Skeletal muscle tissue (tissue), 4 donors: Measurements from ENCODE around the gene HOXC4. TPM values are rescaled to one million over a fixed set of nuclear protein-coding genes. Genes with fewer than 3 reads are reported as not detected.

ENCODE experiments used
- H3K27ac ChIP-seq: one replicate; pipeline ENCODE4 v1.7.0; 2013; ENCODE audit warnings: mild to moderate bottlenecking, low read depth, low read length, inconsistent platforms
- H3K27me3 ChIP-seq, 3 donors: one replicate each; pipeline ENCODE4 v1.7.0; 2013; ENCODE audit warnings: low read length in 3 of 3; ENCODE audit not compliant: control insufficient read depth in 3 of 3, insufficient read depth in 3 of 3
- H3K36me3 ChIP-seq, 3 donors: one replicate each; pipeline ENCODE4 v1.7.0; 2013; ENCODE audit warnings: low read length in 3 of 3; ENCODE audit not compliant: control insufficient read depth in 3 of 3, insufficient read depth in 3 of 3
- H3K4me1 ChIP-seq, 3 donors: one replicate each; pipeline ENCODE4 v1.7.0; 2013; ENCODE audit warnings: low read length in 3 of 3, mild to moderate bottlenecking in 3 of 3; ENCODE audit not compliant: control insufficient read depth in 3 of 3, insufficient read depth in 3 of 3
- H3K4me3 ChIP-seq, 3 donors: one replicate each; pipeline ENCODE4 v1.7.0; 2013; ENCODE audit warnings: low read length in 3 of 3
- H3K9ac ChIP-seq, 3 donors: one replicate each; pipeline ENCODE4 v1.7.0; 2013; ENCODE audit warnings: low read length in 3 of 3, mild to moderate bottlenecking in 3 of 3, moderate library complexity in 2 of 3, low read depth in 1 of 3
- H3K9me3 ChIP-seq, 3 donors: one replicate each; pipeline ENCODE4 v1.7.0; 2013; ENCODE audit warnings: low read length in 3 of 3; ENCODE audit not compliant: control insufficient read depth in 3 of 3
- total RNA-seq: library from RNA; depleted of rRNA; stranded (reverse); fragments of >200 nt; gene quantifications from one replicate; pipeline ENCODE4 v1.2.3, GENCODE V29; 2014
- donor health status: Osteomylitis.

The HOXC4 gene
- total RNA-seq, 1 donor from 2014 or later, result 1.0 TPM

DNA sequence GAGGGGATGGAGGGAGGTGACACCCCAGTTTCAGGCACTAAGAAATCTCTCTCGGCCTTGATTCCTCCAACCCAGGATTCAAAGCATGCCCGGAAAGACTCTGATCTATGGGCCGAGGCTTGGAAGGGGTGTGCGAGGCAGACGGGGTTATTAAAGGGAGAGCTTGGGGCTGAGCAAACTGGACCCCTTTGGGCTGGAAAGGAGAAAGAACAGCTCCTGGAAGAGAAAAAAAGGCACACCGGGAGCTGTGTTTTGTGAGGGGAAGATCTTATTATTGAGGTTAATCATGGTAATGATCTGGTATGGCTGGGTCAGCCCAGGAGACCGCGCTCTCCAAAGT, 5.7 kb upstream of the HOXC4 start:
- no peak overlapping the region for H3K9ac ChIP-seq
- no peaks in the 10 kb centered on the region for H3K9me3 ChIP-seq
- H3K4me3 ChIP-seq, result no peak overlapping the region
- H3K27ac ChIP-seq, result no peak overlapping the region
- peaks cover 0 to 3% (median 3%) of the 10 kb centered on the region in 3 donors for H3K27me3 ChIP-seq
- peaks cover 15 to 26% (median 19%) of the 10 kb centered on the region in 3 donors for H3K4me1 ChIP-seq
- H3K36me3 ChIP-seq, result no peaks in the 10 kb centered on the region

DNA sequence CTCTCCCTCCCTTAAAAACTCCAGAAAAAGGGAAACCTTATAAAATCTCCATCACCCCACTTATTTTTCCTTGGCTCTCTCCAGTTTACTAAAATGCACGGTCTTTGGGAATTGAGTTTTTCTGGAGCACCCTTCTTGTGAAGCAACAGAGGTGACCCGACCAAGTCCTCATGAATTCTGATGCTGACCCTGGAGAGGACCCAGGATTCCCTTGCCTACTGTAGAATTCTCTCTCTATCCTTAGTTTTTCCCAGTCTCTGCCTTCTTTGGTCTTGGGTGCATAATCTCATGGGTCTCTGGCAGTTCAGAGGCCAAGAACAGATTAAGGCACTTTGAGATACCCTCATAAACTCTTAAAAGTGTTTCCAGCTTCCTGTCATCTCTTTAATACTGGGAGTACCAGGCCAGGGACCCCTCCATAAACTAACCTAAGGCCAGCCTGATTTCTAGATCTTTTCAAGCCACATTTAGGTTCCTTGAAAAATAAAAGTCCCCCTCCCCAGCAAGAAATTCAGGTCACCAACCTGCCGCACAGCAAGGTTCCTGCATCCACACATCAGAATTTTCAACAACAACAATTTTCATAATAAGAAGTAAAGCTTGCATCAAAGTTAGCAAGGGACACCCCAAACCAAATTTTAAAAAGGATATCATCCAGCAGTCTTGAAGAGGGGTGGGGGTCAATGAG, 5.1 kb upstream of the HOXC4 start:
- Histone ChIP-seq H3K9ac (no peak overlapping the region), H3K36me3 (no peaks in the 10 kb centered on the region), H3K4me1 (peaks cover 12 to 25% (median 16%) of the 10 kb centered on the region in 3 donors), H3K4me3 (no peak overlapping the region), H3K9me3 (no peaks in the 10 kb centered on the region), H3K27me3 (peaks cover 0 to 3% (median 3%) of the 10 kb centered on the region in 3 donors), H3K27ac (no peak overlapping the region)

DNA sequence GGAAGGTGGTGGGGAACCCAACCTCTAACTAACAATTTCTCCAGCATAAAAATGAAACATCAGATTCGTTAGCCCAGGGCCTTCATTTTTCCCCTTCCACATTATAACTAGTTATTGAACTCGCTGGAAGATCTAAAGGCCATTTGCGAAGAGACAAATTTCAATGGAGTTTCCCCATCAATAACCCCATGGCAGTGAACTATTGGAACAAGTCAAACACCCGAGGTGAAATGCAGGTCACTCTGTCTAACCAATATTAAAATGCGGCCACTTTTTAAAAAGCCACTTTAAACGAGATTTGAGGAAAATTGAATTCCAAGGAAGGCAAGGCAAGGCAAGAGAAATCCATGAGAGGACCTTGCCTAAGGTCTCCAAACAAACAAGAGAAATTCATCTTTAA, 4.5 kb upstream of the HOXC4 start:
- Histone ChIP-seq H3K27ac (no peak overlapping the region), H3K4me1 (peaks cover 7 to 19% (median 12%) of the 10 kb centered on the region in 3 donors), H3K36me3 (no peaks in the 10 kb centered on the region), H3K9ac (no peak overlapping the region), H3K9me3 (no peaks in the 10 kb centered on the region), H3K4me3 (no peak overlapping the region), H3K27me3 (peaks cover 0 to 3% (median 3%) of the 10 kb centered on the region in 3 donors)

DNA sequence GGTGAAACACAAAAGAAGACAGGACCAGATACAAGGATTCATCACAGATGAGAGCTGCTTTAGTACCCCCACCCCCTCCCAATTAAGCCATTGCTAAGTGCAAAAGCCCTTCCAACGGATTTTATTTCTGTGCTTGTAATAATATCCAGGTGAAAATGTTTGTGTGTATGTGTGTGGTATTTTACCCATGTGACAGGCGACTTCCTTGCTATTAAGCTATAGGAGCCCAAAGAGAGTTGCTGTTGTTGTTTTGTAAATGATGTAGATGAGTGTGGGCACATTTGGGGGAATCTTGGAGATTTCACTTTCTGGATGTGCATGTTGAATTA, 3.2 kb upstream of the HOXC4 start:
- Histone ChIP-seq H3K9me3 (no peaks in the 10 kb centered on the region), H3K4me1 (peaks cover 5 to 16% (median 12%) of the 10 kb centered on the region in 3 donors), H3K4me3 (no peak overlapping the region), H3K36me3 (no peaks in the 10 kb centered on the region), H3K27me3 (peaks cover 0 to 3% (median 3%) of the 10 kb centered on the region in 3 donors), H3K9ac (no peak overlapping the region), H3K27ac (no peak overlapping the region)

DNA sequence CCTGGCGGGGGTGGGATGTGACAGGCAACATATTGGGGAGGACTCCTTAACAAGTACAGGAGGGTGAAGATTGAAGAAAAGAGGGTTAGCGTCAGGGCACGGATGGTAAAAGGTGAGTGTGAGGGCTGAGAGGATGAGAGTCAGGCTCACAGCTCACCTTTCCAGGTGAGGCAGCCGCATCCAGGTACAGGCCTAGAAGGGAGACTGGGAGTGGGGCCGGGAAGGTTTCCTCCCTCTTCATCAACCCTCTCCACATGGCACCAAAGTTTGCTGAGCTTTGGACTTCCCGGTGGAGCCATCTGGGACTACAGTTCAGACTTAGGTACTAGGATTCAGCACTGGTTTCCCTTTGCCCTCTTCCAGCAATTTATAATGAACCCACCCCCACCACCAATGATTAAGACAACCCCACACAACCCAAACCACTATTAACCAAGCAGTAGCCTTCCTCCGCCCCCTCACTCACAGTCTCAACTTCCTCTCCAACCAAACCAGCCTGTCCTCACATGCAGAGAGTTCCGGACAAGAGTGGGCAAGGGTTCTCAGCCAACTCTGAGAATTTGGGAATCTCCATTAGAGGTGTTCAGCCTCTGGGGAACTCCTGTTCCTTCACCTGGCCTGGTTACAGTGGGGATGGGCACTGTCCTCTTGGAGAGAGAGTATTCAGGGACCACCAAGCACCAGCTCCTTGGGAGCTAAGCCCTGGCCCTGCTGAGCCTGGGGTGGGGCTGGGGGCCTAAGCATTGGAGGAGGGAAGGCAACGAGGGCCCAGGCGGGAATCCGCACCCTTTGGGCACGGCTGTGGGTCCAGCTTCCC, 2.4 kb upstream of the HOXC4 start:
- H3K4me1 ChIP-seq, result peaks cover 5 to 16% (median 12%) of the 10 kb centered on the region in 3 donors
- peaks cover 0 to 3% (median 0%) of the 10 kb centered on the region in 3 donors for H3K27me3 ChIP-seq
- H3K9ac ChIP-seq, result no peak overlapping the region
- H3K9me3 ChIP-seq, result no peaks in the 10 kb centered on the region
- H3K27ac ChIP-seq, result no peak overlapping the region
- no peaks in the 10 kb centered on the region for H3K36me3 ChIP-seq
- H3K4me3 ChIP-seq, result no peak overlapping the region

DNA sequence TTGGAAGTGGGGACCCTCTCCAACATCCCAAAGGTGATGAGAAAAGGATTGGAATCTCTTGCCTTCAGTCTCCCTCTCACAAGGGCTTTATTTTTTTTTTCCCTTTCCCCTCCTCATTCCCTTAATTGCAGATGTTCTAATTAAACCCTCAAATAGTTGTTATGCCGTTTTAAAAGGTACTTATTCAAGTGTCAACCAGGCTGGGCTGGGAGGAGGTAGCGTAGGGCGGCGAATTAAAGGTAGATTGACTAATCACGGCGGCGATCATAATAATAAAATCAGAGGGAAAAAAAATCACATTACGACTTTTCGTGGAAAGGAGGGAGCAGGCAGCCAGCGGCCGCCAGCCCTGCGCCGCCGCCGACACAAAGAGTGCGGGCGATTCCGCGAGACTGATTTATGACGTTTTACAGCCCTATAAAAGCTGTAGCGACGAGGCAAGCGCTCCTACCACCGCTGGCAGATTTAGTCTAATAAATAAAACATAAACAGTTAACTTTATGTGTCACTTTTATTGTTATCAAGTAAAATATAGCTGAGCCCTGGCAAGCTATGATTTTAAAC, 1.7 kb upstream of the HOXC4 start:
- Histone ChIP-seq H3K4me3 (no peak overlapping the region), H3K27ac (no peak overlapping the region), H3K9ac (no peak overlapping the region), H3K4me1 (peaks cover 5 to 16% (median 9%) of the 10 kb centered on the region in 3 donors), H3K27me3 (peaks cover 0 to under 1% (median 0%) of the 10 kb centered on the region in 3 donors), H3K9me3 (no peaks in the 10 kb centered on the region), H3K36me3 (no peaks in the 10 kb centered on the region)

DNA sequence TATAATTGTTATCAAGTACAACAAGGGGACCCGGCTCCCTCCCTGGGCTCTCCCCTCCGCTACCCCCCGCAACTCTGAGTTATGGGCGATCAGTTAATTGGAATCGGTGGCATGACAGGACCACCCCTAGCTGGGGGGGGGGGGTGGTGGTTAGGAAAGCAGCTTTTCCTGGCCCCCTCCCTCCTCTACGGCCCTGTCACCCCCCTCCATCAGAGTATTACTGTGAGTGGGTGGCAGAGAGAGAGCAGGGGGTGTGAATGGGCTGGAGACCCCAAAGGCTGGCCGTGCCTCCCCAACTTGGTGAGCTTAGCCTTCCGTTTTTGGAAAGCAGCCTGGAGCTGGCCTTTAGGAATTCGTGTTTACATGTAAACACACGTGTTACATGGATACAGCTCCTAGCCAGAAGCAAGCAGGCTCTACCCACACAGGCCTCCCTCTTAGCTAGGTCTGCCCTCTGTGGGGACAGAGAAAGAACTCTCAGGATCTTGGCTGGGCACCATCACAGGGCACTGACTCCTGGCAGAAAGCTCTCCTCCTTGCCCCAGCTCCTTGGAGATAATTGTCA, 1.1 kb upstream of the HOXC4 start:
- no peaks in the 10 kb centered on the region for H3K9me3 ChIP-seq
- H3K4me3 ChIP-seq, result no peak overlapping the region
- no peak overlapping the region for H3K27ac ChIP-seq
- H3K4me1 ChIP-seq, result peaks cover 5 to 16% (median 9%) of the 10 kb centered on the region in 3 donors
- H3K36me3 ChIP-seq, result no peaks in the 10 kb centered on the region
- no peak overlapping the region for H3K9ac ChIP-seq
- H3K27me3 ChIP-seq, result peaks cover 0 to 3% (median 0%) of the 10 kb centered on the region in 3 donors

DNA sequence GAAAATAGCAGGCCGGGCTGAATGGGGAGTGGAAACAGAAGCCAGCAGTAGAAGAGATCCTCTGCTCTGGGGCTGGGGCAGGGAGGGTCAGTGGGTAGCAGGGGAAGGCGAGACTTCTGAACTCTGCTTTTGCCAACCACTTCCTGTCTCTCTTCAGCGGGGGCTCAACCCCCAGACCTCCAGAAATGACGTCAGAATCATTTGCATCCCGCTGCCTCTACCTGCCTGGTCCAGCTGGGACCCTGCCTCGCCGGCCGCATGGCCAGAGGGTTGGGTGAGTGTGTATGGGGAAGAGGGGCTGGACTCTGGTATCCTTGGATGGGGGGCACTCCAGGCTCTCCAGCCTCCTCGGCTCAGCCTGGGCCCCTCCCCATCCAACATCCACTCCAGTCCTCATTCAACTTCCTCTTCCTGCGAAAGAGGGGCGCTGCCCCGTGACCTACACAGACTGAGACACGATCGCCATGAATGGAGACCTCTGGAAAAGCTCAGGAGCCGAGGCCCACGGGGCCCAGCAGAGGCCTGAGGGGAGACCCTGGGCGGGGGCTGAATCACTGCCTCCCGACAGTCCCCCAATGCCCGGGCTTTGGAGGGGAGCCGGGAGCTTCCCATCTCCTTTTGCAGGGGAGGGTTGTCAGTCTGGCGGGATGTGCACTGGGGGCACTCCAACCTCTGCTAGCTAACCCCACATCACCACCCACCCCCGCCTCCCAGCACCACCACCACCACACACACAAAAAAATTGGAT, 458 bp upstream of the HOXC4 start:
- Histone ChIP-seq H3K9ac (peak overlapping the region in 1 of 3 donors; percentile 50), H3K27ac (no peak overlapping the region)

DNA sequence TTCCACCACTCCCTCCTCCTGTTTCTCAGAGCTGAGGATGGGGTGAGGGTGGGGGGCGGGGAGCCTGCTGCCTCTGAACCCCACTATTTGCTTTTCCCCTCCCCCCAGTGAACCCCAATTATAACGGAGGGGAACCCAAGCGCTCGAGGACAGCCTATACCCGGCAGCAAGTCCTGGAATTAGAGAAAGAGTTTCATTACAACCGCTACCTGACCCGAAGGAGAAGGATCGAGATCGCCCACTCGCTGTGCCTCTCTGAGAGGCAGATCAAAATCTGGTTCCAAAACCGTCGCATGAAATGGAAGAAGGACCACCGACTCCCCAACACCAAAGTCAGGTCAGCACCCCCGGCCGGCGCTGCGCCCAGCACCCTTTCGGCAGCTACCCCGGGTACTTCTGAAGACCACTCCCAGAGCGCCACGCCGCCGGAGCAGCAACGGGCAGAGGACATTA, 1.1 kb downstream of the HOXC4 start:
- no peak overlapping the region for H3K9ac ChIP-seq
- no peaks in the 10 kb centered on the region for H3K36me3 ChIP-seq
- H3K27ac ChIP-seq, result no peak overlapping the region
- H3K4me3 ChIP-seq, result no peak overlapping the region
- peaks cover 0 to 3% (median 0%) of the 10 kb centered on the region in 3 donors for H3K27me3 ChIP-seq
- H3K4me1 ChIP-seq, result peaks cover 5 to 16% (median 9%) of the 10 kb centered on the region in 3 donors
- H3K9me3 ChIP-seq, result no peaks in the 10 kb centered on the region

More for the DNA sequence above, 458 bp upstream of the HOXC4 start:
- H3K4me1 ChIP-seq, result peaks cover 5 to 16% (median 9%) of the 10 kb centered on the region in 3 donors
- peaks cover 0 to 3% (median 0%) of the 10 kb centered on the region in 3 donors for H3K27me3 ChIP-seq
- peak overlapping the region; percentile 57 to 74 (median 72) for H3K4me3 ChIP-seq
- no peaks in the 10 kb centered on the region for H3K9me3 ChIP-seq
- H3K36me3 ChIP-seq, result no peaks in the 10 kb centered on the region
